Activated CD4-positive, alpha-beta T cell treated with anti-CD3 and anti-CD28 coated beads, Interleukin-2, amount 50 U/mL, for 1 hour (primary cell): ENCODE results near the gene SETDB2.

ENCODE experiments used
- DNase-seq: peaks from one replicate; pipeline ENCODE4 v3.0.0-alpha.2; 2020

Gene SETDB2

DNA sequence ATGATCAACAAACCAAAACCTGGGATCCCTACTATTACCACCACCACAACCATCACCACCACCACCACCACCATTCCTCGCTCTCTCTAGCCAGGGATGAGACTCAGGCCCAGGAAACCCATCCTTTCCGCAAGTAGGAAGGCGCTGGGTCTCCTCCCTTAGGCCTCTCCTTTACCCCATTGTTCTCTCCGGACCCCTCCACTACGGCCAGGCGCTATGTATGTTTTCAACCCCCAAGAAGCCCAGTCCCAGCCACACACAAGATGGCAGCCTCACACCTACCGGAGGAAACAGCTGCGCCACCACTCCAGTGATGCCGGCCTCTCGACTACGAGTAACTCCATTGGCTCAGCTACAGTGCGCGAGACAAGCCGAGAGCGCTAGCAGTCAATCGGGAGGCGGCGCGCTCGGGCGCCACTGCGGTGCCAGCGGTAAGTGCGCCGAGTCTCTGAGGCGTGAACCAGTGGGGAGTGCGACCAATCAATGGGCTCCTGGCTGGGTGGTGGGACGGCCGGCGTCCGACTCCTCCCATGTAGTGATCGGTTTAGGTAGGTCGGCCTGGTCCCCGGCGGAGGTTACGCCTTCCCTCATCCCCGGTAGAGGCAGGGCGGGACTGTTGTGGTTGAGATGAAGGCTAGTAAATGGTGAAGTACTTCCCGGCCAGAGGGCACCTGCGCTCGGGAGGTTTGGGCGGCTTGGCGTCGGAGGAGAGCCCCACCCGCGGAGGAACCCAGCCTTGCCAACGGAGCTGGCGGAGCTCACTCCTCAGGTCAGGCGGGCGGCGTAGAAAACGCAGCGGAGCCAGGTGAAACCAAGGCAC is at the start of gene SETDB2, which contains the start of gene CAB39L:
Gene SETDB2 (plus strand): TSS at position 571 of the 820 bp plus-strand sequence. CDS start 7,620 bp downstream, outside the sequence.
Gene CAB39L (minus strand): TSS at position 361 of the 820 bp plus-strand sequence. CDS start 61,154 bp downstream, outside the sequence.
- peak; percentile 99 for DNase-seq

GRCh38 chr13:49395451-49395865 is 48.6 kb upstream of the SETDB2 start:
- DNase-seq, result no peak

GRCh38 chr13:49395878-49396380 is 48.1 kb upstream of the SETDB2 start:
- DNase-seq, result no peak

- DNase-seq, result no peak
These were observed 44.1 kb upstream of the SETDB2 start for GRCh38 chr13:49399801-49400472.

DNA sequence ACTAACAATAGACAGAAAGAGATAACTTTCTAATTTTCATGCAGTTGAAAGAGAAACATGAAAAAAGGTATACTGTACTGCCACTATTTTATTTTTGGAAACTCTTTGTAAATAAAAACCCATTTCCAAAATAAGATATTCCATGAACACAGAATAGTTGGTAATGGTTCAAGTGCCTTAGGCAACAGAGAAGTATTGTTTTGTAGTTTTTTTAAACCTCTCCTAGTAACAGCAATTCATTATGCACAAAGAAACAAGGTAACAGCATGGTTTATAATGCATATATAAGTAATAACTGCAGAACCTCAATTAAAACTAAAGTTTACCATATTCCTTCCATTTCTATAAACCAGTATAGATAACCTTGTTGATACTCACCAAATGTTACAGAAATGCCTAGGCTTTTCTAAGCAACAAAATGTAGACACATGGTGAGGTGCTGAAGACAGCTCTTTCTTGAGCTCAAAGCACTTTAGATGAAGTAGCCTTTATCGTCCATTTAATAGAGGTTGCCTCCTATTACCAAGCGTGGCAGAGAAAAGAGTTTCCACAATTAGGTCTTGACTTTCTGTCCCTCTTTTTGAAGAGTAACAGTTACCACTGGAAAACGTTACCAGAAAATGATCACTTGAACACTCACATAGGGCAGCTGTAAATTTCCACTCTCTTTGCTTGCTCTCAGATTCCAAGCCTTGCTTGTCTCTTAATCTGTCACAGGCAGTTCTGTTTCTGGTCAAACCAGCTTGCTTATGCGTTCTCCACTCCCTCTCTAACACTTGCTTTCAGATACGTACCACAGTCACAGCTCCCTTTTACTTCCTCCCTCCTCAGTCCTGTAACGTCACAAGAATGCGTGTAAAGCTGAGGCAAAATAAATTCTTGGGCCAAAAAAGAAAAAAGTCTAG is 43.1 kb upstream of the SETDB2 start:
- DNase-seq, result no peak

DNA sequence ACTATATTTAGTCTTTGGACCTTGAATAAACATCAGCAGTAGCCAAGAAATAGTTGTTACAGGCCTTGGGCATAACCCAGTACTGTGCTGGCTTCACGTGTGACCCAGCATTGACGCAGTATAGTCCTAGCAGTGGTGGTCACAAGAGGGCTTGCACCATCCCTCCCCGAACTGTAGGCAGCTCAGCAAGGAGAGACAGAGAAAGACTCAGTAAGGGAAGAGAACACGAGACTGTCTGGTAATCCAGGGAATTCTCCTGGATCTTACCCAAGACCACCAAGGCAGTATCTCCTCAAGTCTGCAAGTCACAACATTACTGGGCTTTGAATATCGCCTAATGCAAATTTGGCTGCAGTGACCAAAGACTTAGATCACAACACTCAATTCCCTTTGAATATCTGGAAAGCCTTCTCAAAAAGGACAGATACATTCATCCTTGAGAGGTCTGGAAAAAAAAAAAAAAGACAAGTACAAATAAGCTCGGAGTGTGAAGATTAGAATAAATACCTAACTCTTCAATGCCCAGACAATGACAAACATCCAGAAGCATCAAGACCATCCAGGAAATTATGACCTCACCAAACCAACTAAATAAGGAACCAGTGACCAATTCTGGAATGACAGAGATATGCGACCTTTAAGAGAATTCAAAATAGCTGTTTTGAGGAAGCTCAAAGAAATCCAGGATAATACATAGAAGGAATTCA is 39.9 kb upstream of the SETDB2 start:
- DNase-seq, result no peak

DNA sequence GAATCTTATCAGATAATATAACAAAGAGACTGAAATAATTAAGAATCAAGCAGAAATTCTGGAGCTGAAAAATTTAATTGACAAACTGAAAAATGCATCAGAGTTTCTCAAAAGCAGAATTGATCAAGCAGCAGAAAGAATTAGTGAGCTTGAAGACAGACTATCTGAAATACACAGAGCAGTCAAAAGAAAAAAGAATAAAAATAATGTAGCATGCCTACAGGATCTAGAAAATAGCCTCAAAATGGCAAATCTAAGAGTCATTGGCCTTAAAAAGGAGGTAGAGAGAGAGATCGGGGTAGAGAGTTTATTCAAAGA is 39.4 kb upstream of the SETDB2 start:
- no peak for DNase-seq

- DNase-seq, result no peak
These were observed 37.0 kb upstream of the SETDB2 start for GRCh38 chr13:49407068-49407467.

DNA sequence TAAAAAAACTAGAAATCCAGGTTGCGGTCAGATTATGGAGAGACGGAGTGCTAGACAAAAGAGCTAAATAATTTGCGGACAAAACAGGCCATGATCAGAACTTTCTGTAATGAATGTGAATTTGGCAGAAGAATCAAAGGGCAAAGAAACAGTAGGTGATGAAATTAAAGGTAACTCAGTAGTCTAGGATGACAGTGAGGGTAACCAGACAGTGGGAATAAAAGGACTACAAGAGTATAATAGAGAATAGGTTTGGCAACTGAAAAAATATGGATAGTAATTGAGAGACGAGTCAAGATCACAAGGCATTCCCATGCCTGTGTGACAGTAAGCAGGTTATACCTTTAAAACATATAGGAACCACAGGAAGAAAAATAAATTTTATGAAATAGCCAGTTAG is 36.1 kb upstream of the SETDB2 start:
- no peak for DNase-seq

- DNase-seq, result no peak
These were observed 35.1 kb upstream of the SETDB2 start for GRCh38 chr13:49409008-49409407.

DNA sequence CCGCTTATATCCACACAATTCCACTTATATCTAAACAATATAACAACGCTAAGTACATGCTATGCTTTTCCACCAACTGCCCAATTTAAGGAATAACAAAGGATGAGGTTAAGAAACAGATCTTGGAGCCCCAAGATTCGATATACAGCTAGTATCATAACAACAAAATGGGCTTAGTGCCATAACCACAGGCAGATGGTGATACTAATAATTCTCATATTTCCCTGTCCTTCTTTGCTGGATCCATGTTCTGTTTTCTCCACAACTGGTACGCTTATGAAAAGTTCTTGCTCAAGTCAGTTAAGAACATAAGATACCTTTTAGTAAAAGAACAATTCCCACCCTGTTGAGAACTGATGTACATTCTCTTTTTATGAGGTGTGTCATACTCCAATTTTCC is 34.1 kb upstream of the SETDB2 start:
- no peak for DNase-seq

DNA sequence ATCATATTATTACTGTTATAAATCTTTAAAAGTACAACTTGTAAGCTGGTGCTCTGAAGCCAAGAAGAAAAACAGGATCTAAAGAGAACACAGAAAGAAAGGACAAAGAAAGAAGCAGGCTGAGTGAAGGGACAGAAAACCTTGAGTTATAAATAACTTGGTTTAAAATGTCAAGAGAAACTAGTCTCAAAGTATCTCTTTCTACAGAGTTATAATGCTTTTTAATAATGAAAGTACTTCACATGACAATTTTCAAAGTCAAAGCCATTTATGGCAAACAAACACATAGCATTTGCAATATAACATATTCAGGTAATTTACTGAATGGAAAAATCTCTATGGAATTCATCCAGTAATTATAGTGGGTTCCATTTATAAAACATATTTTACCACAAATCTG is 33.6 kb upstream of the SETDB2 start:
- no peak for DNase-seq

DNA sequence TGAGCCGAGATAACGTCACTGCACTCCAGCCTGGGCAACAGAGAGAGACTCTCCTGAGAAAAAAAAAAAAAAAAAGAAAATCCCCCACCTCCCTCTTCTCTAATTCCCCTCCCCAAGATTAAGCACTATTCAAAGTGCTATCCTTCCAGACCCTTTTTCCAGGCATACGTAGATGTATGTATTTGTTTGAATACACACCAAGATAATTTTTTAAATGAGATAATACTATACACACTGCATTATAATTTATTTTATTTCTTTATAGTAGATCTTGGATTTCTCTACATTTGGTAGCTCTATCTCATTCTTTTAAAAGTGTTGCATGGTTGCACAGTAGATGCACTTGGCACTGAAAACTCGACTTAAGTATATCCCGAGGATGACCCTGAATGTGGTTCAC is 32.7 kb upstream of the SETDB2 start:
- no peak for DNase-seq

GRCh38 chr13:49412749-49413148 is 31.3 kb upstream of the SETDB2 start:
- no peak for DNase-seq

DNA sequence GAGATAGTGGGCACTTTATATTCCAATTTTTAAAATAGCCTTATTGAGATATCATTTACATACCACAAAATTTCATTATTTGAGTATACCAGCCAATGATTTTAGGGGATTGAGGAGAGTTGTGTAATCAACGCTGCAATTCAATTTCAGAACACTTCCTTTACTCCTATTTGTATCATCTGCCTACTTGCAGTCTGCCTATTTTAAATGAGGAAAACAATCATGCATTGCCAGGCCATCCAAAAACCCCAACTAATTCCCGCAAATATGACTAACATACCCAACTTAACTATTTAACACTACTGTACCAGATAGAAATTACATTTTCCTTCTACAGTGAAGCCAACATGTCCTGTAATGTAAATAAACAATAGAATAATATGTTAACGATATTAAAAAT is 26.9 kb upstream of the SETDB2 start:
- DNase-seq, result no peak

- DNase-seq, result no peak
These were observed 25.9 kb upstream of the SETDB2 start for GRCh38 chr13:49418206-49418605.

DNA sequence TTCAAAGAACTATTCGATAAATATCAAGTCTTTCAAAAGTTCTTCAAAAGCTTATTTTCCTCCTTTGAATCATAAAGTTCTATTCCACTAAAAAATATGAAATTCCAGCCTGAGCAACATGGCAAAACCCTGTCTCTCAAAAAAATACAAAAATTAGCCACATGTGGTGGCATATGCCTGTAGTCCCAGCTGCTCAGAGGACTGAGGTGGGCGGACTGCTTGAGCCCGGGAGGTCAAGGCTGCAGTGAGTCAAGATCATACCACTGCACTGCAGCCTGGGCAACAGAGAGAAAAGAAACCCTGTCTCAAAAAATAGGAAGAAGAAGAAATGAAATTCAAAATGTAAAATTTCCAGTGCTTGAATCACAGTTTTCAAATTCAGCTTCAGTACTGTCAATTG is 24.8 kb upstream of the SETDB2 start:
- no peak for DNase-seq

DNA sequence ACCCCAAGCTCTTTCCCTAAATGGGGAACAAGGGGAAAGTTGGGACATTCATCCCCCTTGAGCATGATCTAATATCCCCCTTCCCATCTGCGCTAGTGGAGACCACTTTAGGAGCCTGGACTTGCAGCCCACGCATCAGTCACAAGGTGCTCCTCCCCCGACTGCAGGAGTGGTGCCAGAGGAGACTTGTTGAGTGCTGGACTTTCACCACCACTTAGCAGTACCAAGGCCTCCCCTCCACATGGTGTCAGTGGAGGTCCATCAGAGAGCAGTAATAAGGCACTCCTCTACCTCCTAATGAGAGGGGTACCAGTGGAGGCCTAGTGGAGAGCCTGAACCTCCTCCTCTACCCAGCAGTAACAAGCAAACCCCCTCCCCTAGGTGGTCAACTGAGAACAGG is 22.7 kb upstream of the SETDB2 start:
- DNase-seq, result peak; percentile 7

DNA sequence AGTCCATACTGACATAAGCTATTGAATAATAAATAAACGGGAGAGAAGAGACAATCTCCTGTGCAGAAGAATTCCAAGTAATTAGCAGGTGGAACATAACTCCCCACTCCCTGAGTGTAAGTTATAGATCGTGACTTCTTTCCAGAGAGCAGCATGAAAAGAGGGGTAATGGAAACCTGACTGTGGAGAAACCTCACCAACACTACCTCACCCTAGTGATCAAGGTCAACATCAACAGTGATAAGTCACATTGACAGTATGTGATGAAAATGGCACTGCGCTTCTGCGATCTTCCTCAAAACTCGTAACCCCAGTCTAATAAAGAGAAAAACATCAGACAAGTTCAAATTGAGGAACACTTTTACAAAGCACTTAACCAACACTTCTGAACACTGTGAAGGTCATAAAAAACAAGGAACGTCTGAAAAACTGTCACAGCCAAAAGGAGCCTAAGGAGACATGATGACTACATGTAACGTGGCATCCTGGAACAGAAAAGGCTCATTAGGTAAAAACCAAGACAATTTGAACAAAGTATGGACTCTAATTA is 20.0 kb upstream of the SETDB2 start:
- DNase-seq, result no peak

GRCh38 chr13:49428041-49428763 is 15.9 kb upstream of the SETDB2 start:
- no peak for DNase-seq

DNA sequence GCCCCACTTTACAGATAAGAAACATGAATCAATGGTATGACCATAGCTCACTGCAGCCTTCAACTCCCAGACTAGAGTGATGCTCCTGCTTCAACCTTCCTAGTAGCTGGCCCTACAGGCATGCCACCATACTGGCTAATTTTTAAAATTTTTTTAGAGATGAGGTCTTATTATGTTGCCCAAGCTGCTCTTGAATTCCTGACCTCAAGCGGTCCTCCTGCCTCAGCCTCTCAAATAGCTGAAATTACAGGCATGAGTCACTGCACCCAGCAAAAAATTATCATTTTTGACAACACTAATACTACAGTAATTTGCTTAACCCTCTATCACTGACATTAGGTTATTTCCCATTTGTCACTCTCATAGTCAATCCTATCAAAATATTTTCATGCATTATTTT is 15.0 kb upstream of the SETDB2 start:
- DNase-seq, result no peak

- no peak for DNase-seq
These were observed 8.1 kb upstream of the SETDB2 start for GRCh38 chr13:49435992-49436391.
